Measurements from ENCODE around the gene ERRFI1.

Gene ERRFI1

DNA sequence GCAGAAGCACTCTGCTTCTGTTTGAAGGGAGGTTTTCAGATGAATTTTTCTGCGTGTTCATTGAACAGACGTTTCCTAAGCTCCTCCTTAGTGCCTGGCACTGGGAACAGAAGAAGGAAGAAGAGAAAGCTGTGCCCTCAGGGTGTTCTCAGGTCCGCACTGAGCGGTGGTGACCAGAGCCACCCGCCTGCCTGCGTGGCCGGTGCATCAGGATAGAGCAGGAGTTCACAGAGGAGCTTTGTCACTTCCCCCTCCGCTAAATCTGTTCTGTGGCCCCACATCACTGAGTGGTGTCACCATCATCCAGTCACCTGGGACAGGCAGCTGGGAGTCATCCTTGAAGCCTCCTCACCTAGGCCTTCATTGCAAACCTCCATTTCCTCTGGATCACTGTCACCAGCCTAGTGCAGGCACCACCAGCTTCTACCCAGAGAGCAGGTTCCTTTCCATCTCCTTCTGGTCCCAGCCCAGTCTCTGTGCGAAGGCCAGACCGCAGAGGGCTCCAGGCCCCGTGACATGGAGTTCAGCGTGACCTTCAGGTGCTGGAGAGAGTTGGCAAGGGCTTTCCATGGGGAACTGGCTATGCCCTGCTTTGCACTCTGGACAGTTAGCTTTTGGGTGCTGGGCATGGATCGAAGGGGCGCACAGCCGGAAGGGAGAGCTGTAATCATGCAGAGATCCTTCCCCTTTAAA, 42.9 kb downstream of the ERRFI1 start:
- TF ChIP-seq POLR2AphosphoS5 (IDR thresholded peaks at IDR 0.05; ENCODE audit: low read depth, low read length) (no peak), FOXP2 (optimal IDR thresholded peaks at IDR 0.05; ENCODE audit: borderline replicate concordance, extremely low read depth, extremely low read length, insufficient read depth) (no peak), SIN3A (IDR thresholded peaks at IDR 0.05; ENCODE audit: borderline replicate concordance, insufficient read depth, low read length) (no peak), TAF1 (IDR thresholded peaks at IDR 0.05; ENCODE audit: borderline replicate concordance, insufficient read depth, low read length) (no peak)
- TF ChIP-seq, protein P1, sequence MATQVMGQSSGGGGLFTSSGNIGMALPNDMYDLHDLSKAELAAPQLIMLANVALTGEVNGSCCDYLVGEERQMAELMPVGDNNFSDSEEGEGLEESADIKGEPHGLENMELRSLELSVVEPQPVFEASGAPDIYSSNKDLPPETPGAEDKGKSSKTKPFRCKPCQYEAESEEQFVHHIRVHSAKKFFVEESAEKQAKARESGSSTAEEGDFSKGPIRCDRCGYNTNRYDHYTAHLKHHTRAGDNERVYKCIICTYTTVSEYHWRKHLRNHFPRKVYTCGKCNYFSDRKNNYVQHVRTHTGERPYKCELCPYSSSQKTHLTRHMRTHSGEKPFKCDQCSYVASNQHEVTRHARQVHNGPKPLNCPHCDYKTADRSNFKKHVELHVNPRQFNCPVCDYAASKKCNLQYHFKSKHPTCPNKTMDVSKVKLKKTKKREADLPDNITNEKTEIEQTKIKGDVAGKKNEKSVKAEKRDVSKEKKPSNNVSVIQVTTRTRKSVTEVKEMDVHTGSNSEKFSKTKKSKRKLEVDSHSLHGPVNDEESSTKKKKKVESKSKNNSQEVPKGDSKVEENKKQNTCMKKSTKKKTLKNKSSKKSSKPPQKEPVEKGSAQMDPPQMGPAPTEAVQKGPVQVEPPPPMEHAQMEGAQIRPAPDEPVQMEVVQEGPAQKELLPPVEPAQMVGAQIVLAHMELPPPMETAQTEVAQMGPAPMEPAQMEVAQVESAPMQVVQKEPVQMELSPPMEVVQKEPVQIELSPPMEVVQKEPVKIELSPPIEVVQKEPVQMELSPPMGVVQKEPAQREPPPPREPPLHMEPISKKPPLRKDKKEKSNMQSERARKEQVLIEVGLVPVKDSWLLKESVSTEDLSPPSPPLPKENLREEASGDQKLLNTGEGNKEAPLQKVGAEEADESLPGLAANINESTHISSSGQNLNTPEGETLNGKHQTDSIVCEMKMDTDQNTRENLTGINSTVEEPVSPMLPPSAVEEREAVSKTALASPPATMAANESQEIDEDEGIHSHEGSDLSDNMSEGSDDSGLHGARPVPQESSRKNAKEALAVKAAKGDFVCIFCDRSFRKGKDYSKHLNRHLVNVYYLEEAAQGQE (IDR thresholded peaks at IDR 0.05; ENCODE audit: insufficient read depth in 1 of 2, low read depth in 2 of 2, low read length in 2 of 2) = no peak

- TF ChIP-seq, protein P1 (IDR thresholded peaks at IDR 0.05; ENCODE audit: insufficient read depth in 1 of 2, low read depth in 2 of 2, low read length in 2 of 2) = no peak
- TF ChIP-seq TAF1 (IDR thresholded peaks at IDR 0.05; ENCODE audit: borderline replicate concordance, insufficient read depth, low read length) (no peak), SIN3A (IDR thresholded peaks at IDR 0.05; ENCODE audit: borderline replicate concordance, insufficient read depth, low read length) (no peak), FOXP2 (optimal IDR thresholded peaks at IDR 0.05; ENCODE audit: borderline replicate concordance, extremely low read depth, extremely low read length, insufficient read depth) (no peak), POLR2AphosphoS5 (IDR thresholded peaks at IDR 0.05; ENCODE audit: low read depth, low read length) (no peak)
These were observed 45.1 kb downstream of the ERRFI1 start for GRCh38 chr1:7980984-7981383.

GRCh38 chr1:7975212-7975865, 50.8 kb downstream of the ERRFI1 start:
- TF ChIP-seq, protein P1 (IDR thresholded peaks at IDR 0.05; ENCODE audit: insufficient read depth in 1 of 2, low read depth in 2 of 2, low read length in 2 of 2) = no peak
- peak; percentile 33 for TF ChIP-seq FOXP2 (optimal IDR thresholded peaks at IDR 0.05; ENCODE audit: borderline replicate concordance, extremely low read depth, extremely low read length, insufficient read depth)

DNA sequence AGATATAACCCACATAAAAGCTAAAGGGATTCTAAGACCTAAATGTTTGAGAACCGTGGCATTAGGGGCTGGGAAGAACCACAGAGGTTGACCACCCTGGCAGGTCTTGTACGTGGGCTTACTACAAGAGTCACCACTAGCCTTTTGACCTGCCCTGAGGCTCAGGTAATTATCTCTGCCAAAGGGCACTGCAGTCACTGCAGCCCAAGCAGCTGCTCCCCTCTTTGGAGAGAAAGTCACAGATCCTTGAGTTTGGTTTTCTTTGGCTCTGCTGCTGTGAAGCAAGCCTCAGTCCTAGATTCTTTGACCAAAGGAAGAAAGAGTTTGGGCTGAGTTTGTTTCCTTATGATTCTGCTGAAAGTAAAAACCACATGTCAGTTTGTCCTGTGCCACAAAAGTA, 53.0 kb downstream of the ERRFI1 start:
- TF ChIP-seq, protein P1 (IDR thresholded peaks at IDR 0.05; ENCODE audit: insufficient read depth in 1 of 2, low read depth in 2 of 2, low read length in 2 of 2) = no peak
- TF ChIP-seq FOXP2 (optimal IDR thresholded peaks at IDR 0.05; ENCODE audit: borderline replicate concordance, extremely low read depth, extremely low read length, insufficient read depth) (no peak), SIN3A (IDR thresholded peaks at IDR 0.05; ENCODE audit: borderline replicate concordance, insufficient read depth, low read length) (no peak), TAF1 (IDR thresholded peaks at IDR 0.05; ENCODE audit: borderline replicate concordance, insufficient read depth, low read length) (no peak)

Measured in PFSK-1 (cell line).